GM19025 (cell line): ENCODE measurements around the gene CDHR4.
"Not testable (repeated sequence)": the region's sequence is repeated elsewhere in the genome, so short reads cannot be mapped to it uniquely, and the experiment has no call there.

Experiments used
- ATAC-seq: cut with Tn5 transposase; IDR thresholded peaks from one replicate; pipeline ENCODE4 v1.9.1; 2021; ENCODE audit warnings: mild to moderate bottlenecking, low read depth, moderate library complexity; ENCODE audit not compliant: unreplicated experiment

CDHR4 gene

GRCh38 chr3:49782277-49782676, 17.4 kb downstream of the CDHR4 start:
- ATAC-seq, result not testable (repeated sequence)

GRCh38 chr3:49781415-49782199, 18.1 kb downstream of the CDHR4 start:
- ATAC-seq, result no peak

DNA sequence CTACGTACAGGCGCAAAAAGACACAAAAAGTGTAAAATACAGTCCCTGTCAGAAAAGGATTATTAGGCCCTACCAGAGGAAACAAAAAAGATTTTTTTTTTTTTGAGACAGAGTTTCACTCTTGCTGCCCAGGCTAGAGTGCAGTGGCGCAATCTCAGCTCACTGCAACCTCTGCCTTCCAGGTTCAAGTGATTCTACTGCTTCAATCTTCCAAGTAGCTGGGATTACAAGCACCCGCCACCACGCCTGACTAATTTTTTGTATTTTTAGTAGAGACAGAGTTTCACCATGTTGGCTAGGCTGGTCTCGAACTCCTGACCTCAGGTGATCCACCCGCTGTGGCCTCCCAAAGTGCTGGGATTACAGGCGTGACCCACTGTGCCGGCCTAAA, 18.7 kb downstream of the CDHR4 start:
- ATAC-seq, result not testable (repeated sequence)

- no peak for ATAC-seq
Observed at GRCh38 chr3:49780080-49780974, 19.3 kb downstream of the CDHR4 start.

- ATAC-seq, result no peak
Observed at GRCh38 chr3:49779358-49780079, 20.2 kb downstream of the CDHR4 start.

GRCh38 chr3:49776101-49776500, 23.6 kb downstream of the CDHR4 start:
- ATAC-seq, result not testable (repeated sequence)

DNA sequence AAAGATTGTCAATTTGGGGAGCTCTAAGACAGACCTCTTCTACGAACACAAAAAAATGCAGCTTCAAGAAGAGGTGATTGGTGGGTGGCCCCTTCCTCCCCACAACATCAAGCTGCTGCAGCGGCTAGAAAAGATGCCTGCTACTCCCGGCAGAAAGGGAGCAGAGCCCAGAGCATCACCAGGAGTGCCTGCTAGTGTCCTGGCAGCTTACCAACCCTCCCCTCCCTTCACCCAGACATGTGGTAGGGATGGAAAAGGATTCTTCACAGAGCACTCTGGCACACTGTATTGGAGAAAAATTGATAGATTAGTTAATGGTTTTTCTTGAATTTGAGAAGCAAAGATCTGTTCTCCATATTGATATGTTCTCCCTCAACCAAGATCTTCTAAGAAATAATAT, 24.1 kb downstream of the CDHR4 start:
- ATAC-seq, result no peak

DNA sequence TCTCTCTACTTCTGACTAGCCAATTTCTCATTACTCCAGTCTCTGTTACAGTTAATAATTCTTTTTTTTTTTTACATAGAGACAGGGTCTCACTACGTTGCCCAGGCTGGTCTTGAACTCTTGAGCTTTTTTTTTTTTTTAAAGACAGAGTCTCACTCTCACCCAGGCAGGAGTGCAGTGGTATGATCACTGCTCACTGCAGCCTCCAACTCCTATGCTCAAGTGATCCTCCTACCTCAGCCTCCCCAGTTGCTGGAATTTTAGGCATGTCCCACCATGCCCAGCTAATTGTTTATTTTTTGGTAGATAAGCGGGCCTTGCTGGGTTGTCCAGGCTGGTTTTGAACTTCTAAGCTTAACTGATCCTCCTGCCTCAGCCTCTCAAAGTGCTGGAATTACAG, 27.0 kb downstream of the CDHR4 start:
- no peak for ATAC-seq

DNA sequence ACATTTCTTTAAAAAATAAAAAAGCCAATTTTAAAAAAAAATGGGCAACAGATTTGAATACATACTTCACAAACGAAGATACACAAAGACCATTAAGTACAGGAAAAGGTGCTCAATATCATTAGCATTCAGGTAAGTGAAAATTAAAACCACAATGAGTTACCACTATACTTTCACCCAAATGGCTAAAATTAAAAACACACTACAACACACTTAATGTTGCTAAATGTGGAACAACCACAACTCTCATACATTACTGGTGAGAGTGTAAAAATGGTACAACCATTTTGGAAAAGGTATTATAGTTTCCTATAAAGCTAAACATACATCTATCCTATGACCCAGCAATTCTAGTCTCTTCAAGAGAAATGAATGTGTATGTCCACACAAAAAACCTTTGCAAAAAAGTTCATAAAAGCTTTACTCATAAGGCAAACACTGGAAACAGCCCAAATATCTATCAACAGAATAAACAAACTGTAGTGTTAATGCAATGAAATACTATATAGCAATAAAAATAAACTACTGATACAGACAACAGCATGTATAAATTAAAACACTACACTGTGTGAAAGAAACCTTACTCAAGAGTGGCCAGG, 28.2 kb downstream of the CDHR4 start:
- no peak for ATAC-seq

DNA sequence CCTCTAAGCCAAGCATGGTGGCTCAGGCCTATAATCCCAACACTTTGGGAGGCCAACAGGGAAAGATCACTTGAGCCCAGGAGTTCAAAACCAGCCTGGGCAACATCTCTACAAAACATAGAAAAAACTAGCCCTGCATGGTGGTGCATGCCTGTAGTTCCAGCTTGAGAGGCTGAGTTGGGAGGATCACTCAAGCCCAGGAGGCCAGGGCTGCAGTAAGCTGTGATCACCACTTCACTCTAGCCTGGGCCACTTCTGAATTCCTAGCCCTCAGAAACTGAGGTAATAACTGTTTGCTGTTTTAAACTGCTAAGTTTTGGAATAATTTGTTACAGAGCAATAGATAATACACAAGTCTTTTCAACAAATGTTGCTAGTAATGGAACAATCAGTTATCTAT, 29.7 kb downstream of the CDHR4 start:
- ATAC-seq, result no peak

GRCh38 chr3:49769286-49769915, 30.3 kb downstream of the CDHR4 start:
- ATAC-seq, result no peak

GRCh38 chr3:49763981-49764380, 35.7 kb downstream of the CDHR4 start:
- ATAC-seq, result no peak

DNA sequence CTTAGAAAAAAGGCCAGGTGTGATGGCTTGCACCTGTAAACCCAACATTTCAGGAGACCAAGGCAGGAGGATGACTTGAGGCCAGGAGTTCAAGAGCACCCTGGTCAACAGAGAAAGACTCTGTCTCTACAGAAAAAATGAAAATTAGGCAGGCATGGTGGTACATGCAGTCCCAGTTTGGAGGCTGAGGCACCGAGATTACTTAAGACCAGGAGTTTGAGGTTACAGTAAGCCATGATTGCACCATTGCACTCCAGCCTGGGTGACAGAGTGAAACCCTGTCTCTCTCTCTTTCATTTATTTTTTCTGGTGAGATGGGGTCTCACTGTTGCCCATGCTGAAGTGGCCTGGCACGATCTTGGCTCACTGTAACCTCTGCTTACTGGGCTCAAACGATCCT, 38.0 kb downstream of the CDHR4 start:
- ATAC-seq, result no peak

DNA sequence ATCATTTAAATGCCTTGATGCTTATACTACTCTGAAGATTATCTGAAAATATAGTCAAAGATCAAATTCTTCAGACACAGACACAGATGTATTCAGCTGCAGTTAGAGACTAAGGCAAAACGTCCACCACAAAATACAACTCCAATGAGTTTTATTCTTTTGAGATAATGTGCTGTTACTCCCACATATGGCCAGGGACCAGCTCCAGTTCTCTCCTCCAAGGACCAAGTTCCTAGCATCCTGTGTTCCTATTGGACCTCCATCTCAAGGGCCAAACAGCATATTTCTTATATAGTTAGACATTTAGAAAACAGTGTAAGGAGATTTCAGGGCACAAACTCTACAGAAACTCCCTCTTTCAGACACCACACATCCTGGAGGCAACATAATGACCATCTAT, 40.4 kb downstream of the CDHR4 start:
- ATAC-seq, result no peak

DNA sequence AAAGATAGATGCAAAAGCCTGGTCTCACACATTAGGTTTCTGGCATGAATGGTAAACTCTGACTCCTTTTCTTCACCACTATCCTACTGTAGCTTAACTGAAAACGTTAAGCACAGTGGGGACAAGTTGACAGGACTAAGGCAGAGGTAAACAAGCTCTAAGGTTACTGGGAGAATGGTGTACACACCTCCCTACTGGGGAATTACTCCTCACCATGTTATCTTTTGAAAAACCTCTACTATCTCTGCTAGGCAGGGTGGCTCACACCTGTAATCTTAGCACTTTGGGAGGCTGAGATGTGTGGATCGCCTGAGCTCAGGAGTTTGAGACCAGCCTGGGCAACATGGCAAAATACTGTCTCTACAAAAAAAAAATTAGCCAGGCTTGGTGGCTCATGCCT, 42.5 kb downstream of the CDHR4 start:
- no peak for ATAC-seq

GRCh38 chr3:49756036-49756435, 43.6 kb downstream of the CDHR4 start:
- no peak for ATAC-seq

DNA sequence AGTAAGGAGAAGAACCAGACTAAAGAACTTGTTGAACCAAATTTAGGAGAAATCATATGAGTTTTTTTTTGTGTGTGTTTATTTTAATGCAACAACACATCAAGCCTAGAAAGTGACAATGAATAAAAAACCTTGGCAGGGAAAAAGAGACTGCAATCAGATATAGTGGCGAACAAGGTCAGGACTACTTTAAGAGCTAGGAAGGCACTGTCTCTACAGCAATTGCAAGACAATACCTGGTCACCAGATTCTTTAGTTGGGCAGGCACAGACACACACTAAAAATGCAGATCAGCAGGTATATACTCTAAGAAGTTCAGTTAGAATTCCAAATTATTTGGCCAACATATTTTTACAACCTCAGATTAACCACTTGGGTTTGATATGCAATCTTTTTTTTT, 45.1 kb downstream of the CDHR4 start:
- no peak for ATAC-seq

- ATAC-seq, result no peak
Observed at GRCh38 chr3:49751501-49751900, 48.2 kb downstream of the CDHR4 start.

DNA sequence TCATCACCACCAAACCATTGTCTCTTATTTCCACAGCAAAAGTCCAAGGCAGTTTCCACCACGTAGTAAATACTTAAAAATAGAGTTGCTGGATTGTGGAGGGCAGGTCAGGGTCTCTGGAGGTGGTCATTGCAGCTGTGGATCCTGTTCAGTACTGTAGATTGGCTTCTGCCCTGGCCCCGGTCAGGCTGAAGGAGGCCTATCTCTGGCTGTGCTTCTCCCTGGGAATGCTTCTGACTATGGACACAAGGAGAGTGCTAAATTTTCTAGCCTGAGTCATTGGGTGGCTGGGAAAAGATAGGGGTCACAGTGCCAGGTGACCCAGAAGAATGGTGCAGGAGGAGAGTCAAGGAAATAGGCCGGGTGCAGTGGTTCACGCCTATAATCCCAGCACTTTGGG, 49.6 kb downstream of the CDHR4 start:
- ATAC-seq, result no peak

DNA sequence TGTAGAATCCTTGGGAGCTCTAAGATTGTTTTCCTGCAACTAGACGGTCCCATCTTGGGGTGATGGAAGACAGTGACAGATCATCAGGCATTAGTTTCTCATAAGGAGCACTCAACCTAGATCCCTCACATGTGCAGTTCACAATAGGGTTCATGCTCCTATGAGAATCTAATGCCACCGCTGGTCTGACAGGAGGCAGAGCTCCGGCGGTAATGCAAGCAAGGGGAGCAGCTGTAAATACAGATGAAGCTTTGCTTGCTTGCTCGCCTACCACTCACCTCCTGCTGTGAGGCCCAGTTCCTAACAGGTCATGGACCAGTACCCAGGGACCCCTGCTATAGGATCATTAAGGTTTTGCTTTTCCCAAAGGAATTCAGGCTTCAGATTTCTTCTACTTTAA, 50.8 kb downstream of the CDHR4 start:
- ATAC-seq, result not testable (repeated sequence)
